HG03066 (cell line): ENCODE data around the gene CREB3L4.
A peak's percentile ranks its signal among the peaks of the same experiment; 100 is the strongest.
"Not testable (repeated sequence)": the region's sequence is repeated elsewhere in the genome, so short reads cannot be mapped to it uniquely, and the experiment has no call there.

ENCODE experiments used
- ATAC-seq: cut with Tn5 transposase; IDR thresholded peaks from one replicate; pipeline ENCODE4 v1.9.1; 2021; ENCODE audit warnings: low read depth; ENCODE audit not compliant: unreplicated experiment

Gene CREB3L4

DNA sequence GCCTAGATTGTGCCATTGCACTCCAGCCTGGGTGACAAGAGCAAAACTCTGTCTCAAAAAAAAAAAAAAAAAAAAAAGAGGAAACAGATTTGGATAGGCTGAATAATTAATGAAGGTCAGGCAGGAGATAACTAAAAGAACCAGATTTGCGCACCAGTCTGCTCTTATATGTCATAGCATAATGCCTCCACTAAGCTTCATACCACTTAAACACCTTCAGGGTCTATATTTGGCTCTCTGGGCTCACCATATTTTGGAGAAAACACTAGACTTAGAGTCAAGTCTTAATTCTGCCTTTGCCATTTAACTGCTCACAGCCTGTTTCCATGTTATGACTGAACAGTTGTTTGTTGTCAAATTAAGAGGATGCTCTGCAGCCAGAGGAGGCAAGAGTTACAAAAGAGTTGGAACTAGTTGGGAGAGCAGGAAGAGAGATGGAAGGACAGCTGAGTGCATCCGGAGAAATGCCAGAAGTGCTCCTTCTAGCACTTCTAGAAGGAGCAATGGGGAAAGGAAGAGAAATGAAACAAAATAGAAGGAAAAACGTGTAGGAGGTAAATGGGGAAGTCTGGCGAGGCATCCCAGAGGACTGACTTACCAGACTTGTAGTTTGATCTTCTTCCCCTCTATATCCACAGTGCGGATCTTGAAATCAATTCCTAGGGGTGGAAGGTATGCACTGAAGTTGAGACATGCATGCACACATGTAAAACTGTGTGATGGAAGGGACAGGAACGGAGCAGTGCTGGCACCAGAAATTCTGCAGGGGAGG, 16.6 kb downstream of the CREB3L4 start:
- no peak for ATAC-seq

DNA sequence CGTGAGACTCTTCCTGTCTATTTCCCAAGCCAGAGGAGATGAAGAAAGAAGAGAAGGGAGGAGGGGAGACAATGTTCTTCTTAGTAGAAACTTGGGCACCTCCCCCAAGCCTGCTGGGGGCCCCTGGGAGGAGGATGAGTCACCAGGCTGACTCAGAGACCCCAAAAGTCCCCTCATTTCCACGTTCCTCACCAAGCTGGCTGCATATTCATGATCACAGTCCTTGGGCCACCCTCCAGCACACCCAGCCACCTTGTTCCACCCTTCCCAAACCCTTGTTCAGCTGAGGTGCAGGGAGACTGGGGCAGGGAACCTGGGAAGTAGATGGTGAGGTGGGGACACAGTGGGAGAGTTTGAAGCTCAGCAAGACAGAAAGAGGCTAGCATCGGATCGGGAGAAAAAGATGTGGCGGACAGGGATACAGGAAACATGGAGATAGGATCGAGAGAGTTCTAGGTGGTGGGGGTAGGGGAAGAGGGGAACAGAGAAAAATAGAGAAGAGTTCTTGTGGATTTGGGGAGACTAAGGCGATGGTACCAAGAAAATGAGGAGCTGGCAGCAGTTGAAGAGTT, 17.7 kb downstream of the CREB3L4 start:
- ATAC-seq = no peak

DNA sequence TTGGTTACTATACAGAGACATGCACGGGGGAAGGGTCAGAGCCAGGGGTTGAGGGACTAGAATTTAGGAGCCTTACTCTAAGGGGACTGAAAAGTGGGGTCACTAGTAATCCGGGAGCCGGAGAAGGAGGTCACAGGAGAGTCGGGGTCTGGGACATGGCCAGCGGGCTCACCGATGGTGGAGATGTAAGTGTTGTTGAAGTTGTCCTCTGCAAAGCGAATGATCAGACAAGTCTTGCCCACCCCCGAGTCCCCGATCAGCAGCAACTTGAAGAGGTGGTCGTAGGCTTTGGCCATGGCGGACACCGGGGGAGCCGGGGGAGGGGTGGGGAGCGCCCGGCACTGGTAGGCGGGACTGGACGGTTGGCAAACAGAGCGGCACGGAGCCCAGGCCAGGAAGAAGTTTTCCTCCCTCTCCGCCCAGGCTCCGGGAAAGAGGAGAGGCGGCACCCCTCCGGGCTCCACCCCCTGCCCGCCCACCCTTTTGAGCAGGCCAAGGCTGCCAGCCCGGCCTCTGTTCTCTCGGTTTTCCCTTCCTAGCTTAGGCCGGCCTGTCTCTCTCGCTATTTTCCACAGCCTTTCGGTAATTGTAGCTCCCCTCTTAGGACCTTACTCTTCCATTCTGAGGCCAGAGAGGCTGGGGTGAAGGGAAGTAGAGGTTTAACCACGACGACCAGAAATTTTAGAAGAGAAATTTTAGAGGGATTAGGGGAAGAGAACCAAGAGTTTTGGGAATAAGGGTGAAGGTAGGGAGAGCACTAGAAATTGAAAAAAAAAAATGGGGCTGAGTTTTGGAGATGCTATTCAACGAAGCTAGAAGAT, 18.4 kb downstream of the CREB3L4 start, which contains the start of gene RAB13:
RAB13 (minus strand) TSS at position 399 of the 821 bp plus-strand sequence; CDS start at position 296, 103 bp downstream.
- no peak for ATAC-seq

DNA sequence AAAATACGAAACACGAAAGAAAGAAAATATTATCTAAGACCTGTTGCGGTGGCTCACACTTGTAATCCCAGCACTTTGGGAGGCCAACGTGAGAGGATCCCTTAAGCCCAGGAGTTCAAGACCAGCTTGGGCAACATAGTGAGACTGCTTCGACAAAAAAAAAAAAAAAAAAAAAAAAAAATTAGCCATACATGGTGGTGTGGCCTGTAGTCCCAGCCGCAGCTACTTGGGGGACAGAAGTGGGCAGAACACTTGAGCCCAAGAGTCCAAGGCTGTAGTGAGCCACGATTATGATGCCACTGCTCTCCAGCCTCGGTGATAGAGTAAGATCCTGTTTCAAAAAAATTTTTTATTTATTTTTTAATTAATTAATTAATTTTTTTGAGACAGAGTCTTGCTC, 19.9 kb downstream of the CREB3L4 start:
- no peak for ATAC-seq

DNA sequence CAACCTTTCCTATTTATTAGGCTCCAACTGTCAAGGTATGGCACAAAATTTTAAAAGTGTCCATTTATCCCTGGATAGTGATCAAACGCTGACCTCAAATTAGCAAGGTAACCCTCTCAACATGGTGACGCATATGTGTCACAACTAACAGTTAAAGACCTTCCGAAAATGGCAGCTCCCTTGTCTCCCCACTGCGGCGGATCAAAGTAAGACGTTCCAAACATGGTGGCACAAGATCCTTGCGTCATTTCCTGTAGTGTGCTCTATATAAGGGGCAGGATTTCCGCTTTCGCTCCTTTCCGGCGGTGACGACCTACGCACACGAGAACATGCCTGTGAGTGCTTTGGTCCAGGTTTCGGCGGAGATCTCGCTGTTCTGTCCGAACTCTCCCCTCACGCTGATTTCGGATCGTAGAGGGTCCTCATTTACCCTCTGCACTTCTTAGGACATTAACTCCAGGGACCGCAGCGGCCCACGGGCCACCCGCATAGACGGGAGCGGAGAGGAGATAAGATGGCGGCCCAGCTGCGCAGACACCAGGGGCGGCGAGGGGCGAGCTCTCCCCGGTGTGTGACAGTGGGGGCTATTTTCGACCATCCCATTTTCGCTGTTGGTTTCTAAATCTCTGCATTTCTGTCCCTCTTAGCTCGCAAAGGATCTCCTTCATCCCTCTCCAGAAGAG, 22.9 kb downstream of the CREB3L4 start, which contains the start of gene RPS27:
RPS27 (plus strand) TSS at position 295 of the 683 bp plus-strand sequence; CDS start at position 330, 35 bp downstream.
- peak; percentile 59 for ATAC-seq

DNA sequence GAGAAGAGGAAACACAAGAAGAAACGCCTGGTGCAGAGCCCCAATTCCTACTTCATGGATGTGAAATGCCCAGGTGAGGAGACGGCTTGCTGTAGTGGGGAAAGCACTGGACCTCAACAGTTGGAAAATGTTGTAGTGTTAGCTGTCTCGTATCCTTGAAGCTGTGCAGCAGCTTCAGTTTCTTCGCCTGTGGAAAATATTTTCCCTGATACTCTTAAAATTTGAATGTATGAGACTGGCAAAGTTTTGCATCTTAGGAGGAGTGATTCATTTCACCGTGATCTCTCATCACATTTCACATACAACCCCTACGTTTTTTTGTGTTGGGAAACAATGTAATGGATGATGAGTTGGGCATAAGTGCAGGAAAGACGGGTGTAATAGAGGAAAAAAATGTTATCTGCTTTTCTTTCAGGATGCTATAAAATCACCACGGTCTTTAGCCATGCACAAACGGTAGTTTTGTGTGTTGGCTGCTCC, 23.5 kb downstream of the CREB3L4 start:
- ATAC-seq = no peak

DNA sequence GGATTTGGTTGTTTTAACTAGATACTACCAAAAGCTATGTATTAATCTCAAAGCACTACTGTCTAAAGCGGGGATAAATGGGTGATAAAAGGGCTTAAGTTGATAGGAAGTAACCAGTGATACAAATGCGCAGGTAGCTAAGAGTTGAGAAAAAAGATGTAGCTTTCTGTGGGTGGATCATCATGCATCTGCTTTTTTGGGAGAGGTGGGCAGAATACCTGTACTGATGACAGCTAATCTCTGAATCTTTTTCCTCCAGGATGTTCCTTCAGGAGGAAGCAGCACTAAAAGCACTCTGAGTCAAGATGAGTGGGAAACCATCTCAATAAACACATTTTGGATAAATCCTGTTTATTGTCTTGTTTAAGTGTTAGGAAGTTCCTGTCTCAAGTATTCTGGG, 24.1 kb downstream of the CREB3L4 start:
- no peak for ATAC-seq

DNA sequence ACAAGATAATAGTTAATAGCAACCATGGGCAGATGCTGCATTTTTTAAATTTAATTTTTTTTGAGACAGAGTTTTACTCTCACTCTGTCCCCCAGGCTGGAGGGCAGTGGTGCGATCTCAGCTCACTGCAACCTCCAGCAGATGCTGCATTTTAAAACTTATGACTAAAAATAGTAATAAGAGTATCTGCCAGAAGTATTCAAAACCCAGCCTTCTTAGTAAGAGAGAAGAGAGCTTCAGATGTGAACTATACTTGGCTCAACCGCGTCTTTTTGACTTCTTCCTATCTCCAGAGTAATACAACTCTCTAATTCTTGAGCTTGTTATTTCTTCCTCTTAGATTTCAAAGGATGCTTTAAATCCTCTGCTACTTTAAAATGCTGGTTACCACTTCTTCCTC, 27.5 kb downstream of the CREB3L4 start:
- no peak for ATAC-seq

DNA sequence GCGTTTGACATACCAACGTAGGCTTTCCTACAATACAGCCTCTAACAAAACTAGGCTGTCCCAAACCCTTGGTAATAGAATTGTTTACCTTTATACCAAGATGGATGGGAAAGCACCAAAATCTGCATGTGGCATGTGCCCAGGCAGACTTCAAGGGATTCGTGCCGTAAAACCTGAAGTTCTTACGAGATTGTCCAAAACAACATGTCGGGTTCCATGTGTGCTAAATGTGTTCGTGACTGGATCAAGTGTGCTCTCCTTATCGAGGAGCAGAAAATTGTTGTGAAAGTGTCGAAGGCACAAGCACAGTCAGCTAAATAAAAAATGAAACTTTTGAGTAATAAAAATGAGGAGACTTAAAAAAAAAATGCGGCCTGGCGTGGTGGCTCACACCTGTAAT, 27.9 kb downstream of the CREB3L4 start:
- ATAC-seq = no peak

DNA sequence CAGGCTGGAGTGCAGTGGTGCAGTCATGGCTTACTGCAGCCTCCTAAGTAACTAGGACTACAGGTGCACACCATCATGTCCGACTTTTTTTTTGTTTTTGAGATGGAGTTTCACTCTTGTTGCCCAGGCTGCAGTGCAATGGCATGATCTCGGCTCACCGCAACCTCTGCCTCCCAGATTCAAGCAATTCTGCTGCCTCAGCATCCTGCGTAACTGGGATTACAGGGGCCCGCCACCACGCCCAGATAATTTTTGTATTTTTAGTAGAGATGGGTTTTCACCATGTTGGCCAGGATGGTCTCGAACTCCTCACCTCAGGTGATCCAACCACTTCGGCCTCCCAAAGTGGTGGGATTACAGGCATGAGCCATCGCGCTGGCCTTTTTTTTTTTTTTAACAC, 29.2 kb downstream of the CREB3L4 start:
- ATAC-seq = not testable (repeated sequence)

DNA sequence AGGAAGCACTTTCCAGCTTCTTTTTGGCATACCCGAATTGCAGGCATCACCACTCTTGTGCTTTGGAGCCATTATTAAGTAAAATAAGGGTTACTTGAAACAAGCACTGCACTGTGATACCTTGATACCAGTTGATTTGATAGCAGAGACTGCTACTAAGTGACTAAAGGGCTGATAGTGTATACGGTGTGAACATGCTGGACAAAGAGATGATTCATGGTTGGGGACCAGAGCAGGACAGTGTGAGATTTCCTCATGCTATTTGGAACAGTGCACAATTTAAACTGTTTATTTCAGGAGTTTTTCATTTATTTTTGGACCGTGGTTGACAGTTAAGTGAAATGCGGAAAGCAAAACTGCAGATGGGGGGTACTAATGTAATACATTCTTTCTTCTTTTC, 32.7 kb downstream of the CREB3L4 start:
- no peak for ATAC-seq

DNA sequence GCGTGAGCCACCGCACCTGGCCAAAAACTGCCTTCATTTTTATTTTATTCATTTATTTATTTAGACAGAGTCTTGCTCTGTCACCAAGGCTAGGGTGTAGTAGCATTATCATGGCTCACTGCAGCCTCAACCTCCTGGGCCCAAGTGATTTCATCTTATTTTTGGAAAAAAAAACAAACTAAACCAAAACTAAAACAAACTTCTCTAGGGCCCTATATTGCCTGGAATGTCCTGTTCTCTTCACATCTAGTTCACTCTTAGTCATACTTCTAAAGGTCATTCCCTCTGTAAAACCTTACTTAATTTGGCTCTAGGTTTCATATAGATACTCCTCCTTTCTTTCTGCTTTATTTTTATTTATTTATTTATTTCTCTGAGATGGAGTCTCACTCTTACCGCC, 38.4 kb downstream of the CREB3L4 start:
- no peak for ATAC-seq

DNA sequence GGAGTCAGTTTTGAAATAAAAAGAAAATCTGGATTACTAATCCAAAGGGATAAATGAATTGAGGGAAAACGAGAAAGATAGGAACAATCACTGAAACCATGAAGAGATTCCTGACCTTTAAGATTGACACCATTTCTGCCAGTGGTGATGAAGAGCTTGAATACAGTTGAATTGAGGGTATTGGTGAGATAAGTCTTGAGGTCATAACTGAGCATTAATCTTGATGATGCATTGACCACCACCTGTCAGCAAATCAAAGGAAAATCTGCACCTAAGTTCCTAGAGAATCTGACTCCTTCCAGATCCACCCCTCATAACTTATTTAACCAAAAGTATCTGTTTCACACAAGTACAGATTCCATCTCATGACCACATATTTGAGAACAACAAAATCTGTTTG, 44.4 kb downstream of the CREB3L4 start:
- no peak for ATAC-seq

DNA sequence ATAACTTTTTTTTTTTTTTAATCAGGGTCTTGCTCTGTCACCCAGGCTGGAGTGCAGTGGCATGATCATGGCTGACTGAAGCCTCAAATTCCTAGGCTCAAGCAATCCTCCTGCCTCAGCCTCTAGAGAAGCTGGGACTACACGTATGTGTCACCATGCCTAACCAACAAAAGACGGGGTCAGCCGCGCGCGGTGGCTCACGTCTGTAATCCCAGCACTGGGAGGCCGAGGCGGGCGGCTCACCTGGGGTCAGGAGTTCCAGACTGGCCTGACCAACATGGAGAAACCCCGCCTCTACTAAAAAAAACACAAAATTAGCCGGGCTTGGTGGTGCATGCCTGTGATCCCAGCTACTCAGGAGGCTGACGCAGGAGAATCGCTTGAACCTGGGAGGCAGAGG, 44.8 kb downstream of the CREB3L4 start:
- not testable (repeated sequence) for ATAC-seq

DNA sequence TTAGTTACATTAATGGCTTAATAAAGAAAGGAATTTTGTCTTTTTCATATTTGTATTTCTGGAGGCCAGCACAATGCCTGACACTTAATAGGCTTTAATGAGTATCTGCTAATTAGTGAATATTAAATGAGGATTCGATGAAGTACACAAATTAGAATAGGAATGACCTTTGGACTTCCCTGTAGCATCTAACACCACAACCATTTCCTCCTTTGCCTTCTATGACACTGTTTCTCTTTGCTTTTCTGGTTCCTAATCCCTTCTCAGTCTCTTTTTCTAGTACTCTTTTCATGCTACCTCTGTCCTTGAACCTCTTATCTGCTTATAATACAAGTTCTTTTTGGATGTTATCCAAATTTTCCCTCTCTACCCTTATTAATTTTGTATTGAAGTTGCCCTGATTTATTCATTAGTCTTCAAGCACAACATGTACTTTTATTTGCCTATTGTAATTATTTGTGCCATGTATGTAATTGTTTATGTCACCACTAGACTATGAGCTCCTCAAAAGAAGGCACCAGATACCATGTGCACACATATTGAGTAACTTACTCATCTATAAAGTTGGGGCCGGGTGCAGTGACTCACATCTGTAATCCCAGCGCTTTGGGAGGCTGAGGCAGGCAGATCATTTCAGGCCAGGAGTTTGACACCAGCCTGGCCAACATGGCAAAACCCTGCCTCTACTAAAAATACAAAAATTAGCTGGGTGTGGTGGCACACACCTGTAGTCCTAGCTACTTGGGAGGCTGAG, 46.6 kb downstream of the CREB3L4 start:
- ATAC-seq = no peak

DNA sequence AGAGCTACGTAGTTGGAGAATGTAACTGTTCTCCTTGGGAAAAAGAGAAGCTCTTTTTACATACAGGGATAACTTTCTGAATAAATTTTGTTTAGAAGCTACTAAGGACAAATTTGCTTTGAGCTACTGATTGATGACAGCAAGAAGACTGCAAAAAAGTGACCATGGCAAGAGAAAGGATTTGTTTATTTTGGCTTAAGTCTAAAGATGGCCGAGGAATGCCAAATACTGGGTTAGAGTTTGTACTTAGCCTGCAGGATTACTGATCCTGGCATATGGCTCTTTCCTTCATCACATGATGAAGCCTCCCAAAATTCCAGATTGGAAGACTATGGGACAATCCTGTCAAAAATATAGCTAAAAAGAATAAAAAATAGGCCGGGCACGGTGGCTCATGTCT, 51.6 kb downstream of the CREB3L4 start:
- no peak for ATAC-seq

DNA sequence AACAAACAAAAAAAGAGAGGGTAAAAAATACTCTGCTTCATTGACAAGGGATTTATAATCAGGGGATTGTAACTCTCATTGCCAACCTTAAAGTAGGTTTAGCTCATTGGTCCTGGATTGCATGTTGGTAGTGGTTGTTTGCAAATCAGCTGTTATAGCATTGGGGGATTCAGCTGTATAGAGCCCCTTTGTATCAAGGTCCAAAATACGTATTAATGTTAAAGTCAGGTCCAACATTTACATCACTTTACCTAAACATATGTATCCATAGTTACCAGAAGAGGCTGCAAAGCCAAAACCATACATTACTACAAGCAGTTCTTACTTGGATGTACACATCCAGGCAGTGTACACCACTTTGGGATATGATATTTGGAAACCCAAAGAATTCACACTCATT, 52.2 kb downstream of the CREB3L4 start:
- ATAC-seq = no peak
